AG04450 (cell line): ENCODE data around the gene ROPN1L. TPM values are rescaled to one million over a fixed set of nuclear protein-coding genes. Genes with fewer than 3 reads are reported as not detected.
"Not testable (repeated sequence)": the region's sequence is repeated elsewhere in the genome, so short reads cannot be mapped to it uniquely, and the experiment has no call there.

Experiments used
- CTCF ChIA-PET: fragments of 300-600, 350-600 bp; formaldehyde crosslinking; extraction: SDS; loops from one replicate; lab custom pipeline; 2022; ENCODE audit warnings: antibody characterized with exemption, inconsistent platforms; lab: Charles Lee
- POLR2A ChIA-PET: fragments of 350-600 bp; formaldehyde crosslinking; extraction: SDS; loops from one replicate; lab custom pipeline; 2021; ENCODE audit warnings: antibody characterized with exemption, inconsistent platforms; lab: Yijun Ruan, JAX
- DNase-seq: peaks from one replicate; pipeline ENCODE4 v3.0.0-alpha.2; 2011; ENCODE audit warnings: low read depth, low spot score
- H3K27ac ChIP-seq: one replicate; pipeline ENCODE4 v1.5.1; 2012; ENCODE audit warnings: low read depth, low read length, control low read depth
- H3K27me3 ChIP-seq: one replicate; pipeline ENCODE4 v1.6.0; 2012; ENCODE audit warnings: low read length; ENCODE audit not compliant: control insufficient read depth, insufficient read depth
- H3K4me3 ChIP-seq: 2 replicates; pipeline ENCODE4 v1.5.1; 2011; ENCODE audit warnings: mild to moderate bottlenecking, low read depth, low read length, control low read depth
- H3K9me3 ChIP-seq: 2 replicates; pipeline ENCODE4 v1.5.1; 2012; ENCODE audit warnings: low read length; ENCODE audit not compliant: control insufficient read depth, insufficient read depth
- polyA minus RNA-seq: library from RNA; depleted of rRNA, polyadenylated mRNA; stranded (reverse); fragments of >200 nt; gene quantifications from 2 replicates; pipeline ENCODE4 v1.2.3, GENCODE V29; 2011; rRNA and poly(A)+ RNA removed
- polyA plus RNA-seq: library from polyadenylated mRNA; depleted of rRNA; stranded (reverse); fragments of >200 nt; gene quantifications from 2 replicates; pipeline ENCODE4 v1.2.3, GENCODE V29; 2011; rRNA removed
- TF ChIP-seq, protein P1 (sequence below): IDR thresholded peaks from 2 replicates; pipeline ENCODE4 v1.5.1; 2011; ENCODE audit warnings: low read depth, low read length, control low read depth, inconsistent platforms

Gene ROPN1L
- polyA plus RNA-seq: 0.24 and 0.29 TPM in 2 replicates
- 0.28 and 0.39 TPM in 2 replicates for polyA minus RNA-seq

DNA sequence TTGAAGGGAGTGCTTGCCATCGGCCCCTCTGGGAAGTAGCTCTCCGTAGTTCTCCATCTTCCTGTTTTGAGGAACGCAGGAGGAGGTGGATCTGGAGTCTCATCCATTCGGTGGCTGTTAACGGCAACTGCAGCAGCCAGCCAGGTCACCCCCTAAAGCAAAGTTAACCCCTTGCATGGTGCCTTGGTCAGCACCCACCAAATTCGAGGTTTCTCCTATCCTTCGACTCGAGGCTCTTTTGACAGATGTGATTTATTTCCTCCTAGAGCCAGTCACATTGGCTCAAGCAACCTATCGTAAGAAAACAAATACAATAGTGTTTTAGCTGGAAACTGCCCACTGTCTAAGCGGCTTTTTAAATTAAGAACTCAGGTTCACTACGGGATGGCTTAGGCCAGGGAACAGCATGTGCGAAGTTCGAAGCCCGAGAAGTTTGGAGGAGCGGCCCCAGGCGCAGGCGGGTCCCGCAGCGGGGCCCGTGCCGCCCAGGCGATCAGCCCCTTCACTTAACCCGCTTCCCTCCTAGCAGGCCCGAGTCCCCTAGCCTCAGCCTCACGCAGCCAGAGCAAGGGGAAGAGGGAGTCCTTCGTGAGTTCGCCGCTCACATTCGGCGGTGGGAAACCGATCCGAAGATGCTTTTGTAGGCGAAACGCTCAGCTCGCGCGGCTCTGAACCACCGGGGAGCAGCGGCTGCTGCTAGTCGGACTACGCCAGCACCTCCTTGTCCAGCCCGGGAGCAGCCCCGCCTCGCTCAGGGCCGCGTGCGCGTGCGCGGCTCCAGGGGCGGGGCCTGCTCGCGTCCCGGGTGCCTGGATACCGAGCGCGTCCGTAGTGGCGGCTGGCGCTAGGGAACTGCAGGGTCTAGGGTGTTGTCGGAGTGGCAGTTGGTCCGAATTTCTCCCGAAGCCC is at the start of gene ROPN1L:
Gene ROPN1L (plus strand): TSS at position 797 of the 909 bp plus-strand sequence. CDS start 289 bp downstream, outside the sequence.
- H3K27me3 ChIP-seq: no peaks in the 10 kb centered on the region
- H3K4me3 ChIP-seq: peak within 1 kb of the TSS; percentile 73
- CTCF ChIA-PET: interaction anchor here (1.7 to 2.2 kb wide), 2 partner anchors 11 to 158 kb away, joined by 13 to 16 read pairs; no protein-coding TSS in a partner anchor
- H3K27ac ChIP-seq: peak within 1 kb of the TSS; percentile 66
- H3K9me3 ChIP-seq: no peaks in the 10 kb centered on the region; the same call in 1 of the 2 replicates
- TF ChIP-seq, protein P1, sequence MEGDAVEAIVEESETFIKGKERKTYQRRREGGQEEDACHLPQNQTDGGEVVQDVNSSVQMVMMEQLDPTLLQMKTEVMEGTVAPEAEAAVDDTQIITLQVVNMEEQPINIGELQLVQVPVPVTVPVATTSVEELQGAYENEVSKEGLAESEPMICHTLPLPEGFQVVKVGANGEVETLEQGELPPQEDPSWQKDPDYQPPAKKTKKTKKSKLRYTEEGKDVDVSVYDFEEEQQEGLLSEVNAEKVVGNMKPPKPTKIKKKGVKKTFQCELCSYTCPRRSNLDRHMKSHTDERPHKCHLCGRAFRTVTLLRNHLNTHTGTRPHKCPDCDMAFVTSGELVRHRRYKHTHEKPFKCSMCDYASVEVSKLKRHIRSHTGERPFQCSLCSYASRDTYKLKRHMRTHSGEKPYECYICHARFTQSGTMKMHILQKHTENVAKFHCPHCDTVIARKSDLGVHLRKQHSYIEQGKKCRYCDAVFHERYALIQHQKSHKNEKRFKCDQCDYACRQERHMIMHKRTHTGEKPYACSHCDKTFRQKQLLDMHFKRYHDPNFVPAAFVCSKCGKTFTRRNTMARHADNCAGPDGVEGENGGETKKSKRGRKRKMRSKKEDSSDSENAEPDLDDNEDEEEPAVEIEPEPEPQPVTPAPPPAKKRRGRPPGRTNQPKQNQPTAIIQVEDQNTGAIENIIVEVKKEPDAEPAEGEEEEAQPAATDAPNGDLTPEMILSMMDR: no peak
- peak; percentile 56 for DNase-seq
- POLR2A ChIA-PET: interaction anchor here (0.8 kb wide), 1 partner anchor 44 kb away, joined by 3 read pairs; no protein-coding TSS in a partner anchor

DNA sequence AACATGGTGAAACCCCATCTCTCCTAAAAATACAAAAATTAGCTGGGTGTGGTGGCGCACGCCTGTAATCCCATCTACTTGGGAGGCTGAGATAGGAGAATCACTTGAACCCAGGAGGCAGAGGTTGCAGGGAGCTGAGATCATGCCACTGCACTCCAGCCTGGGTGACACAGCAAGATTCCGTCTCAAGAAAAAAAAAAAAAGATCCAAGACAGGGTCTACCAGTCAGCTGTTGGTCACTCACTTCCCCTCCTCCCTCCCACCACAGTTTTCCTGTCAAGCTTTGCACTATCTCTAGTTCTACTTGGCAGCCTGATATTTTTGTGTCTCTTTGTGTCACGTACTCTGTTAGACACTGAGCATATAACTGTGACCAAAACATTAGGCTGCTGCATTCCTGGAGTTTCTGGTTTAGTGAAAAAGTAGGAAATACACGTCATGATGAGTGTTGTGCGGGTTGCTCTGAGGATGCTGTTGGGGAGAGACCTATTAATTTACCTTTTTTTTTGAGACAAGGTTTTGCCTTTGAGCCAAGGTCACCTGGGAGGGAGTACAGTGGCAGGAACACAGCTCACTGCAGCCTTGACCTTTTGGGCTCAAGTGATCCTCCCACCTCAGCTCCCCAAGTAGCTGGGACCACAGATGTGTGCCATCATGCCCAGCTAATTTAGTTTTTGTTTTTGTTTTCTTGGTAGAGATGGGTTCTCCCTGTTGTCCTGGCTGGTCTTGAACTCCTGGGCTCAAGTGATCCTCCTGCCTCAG is 48.9 kb upstream of the ROPN1L start:
- peak overlapping the region; percentile 59 for H3K27ac ChIP-seq
- DNase-seq, H3K9me3 ChIP-seq, H3K27me3 ChIP-seq, H3K4me3 ChIP-seq, POLR2A ChIA-PET: not testable (repeated sequence)
- CTCF ChIA-PET: interaction anchor here (0.6 to 1.7 kb wide), 2 partner anchors 62 to 109 kb away, joined by 3 to 9 read pairs; no protein-coding TSS in a partner anchor

DNA sequence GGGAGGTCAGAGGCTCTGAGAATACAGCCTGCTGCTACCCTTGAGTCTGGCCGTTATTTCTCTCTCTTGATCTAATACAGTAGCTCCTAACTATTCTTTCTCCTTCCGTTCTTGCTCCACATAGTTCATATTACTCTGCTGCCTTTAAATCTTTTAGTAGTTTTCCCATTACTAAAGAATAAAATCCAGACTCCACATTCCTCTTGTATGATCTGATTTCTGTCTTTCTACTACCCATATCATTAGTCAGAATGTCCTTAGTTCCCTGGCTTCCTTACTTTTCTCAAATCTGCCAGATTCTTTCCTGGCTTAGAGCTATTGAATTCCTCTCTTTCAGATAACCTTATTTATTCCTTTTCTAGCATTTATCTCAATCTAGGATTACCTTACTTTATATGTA is 48.2 kb upstream of the ROPN1L start:
- TF ChIP-seq, protein P1: no peak
- Histone ChIP-seq H3K27ac (peak overlapping the region; percentile 59), H3K4me3 (no peak overlapping the region), H3K27me3 (no peaks in the 10 kb centered on the region), H3K9me3 (no peaks in the 10 kb centered on the region; the same call in 1 of the 2 replicates)
- CTCF ChIA-PET: interaction anchor here (0.6 to 1.7 kb wide), 2 partner anchors 62 to 110 kb away, joined by 3 to 9 read pairs; no protein-coding TSS in a partner anchor
- POLR2A ChIA-PET: no interaction called here
- DNase-seq: no peak

DNA sequence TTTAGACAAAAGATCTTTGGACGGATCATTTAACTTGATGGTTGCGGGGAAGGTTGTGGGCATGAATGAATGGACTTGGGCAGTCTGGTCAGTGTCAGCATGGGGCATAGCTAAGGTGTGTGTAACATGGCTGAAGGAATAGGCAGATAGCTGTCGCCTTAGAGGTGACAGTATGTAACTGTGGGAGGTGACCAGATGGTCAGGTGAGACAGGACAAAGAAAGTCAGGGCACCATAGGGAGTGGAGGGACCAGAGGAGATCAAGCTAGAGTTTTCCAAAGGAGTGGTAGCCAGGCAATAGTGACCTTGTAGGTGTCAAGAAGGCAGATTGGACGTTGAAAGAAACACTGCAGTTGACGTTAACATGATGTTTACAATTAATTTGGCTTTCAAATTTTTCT is 45.1 kb upstream of the ROPN1L start:
- TF ChIP-seq, protein P1: no peak
- ChIA-PET POLR2A (no interaction called here), CTCF (interaction anchor here (1.5 to 1.7 kb wide), 2 partner anchors 28 to 113 kb away, joined by 6 read pairs; no protein-coding TSS in a partner anchor)
- DNase-seq: no peak
- no peaks in the 10 kb centered on the region; the same call in 1 of the 2 replicates for H3K9me3 ChIP-seq
- no peaks in the 10 kb centered on the region for H3K27me3 ChIP-seq
- no peak overlapping the region for H3K4me3 ChIP-seq
- no peak overlapping the region for H3K27ac ChIP-seq

DNA sequence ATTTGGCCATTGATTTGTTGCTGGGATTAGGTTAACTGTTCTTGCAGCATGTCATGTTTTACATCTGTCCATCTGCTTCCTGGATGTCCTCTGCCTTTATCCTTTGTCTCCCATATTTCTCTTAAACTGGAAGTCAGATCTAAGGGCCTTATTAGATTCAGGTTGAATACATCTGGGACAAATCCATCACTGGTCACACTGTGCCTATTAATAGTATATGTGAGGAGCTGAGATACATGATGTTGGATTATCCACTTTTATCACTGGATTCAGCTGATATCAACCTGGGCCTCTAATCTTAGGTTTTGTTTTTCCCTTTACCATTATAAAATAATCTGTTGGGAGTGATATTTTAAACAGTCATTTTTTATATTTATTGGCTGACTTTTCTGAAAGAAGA is 41.8 kb upstream of the ROPN1L start:
- Histone ChIP-seq H3K4me3 (no peak overlapping the region), H3K9me3 (no peaks in the 10 kb centered on the region), H3K27me3 (no peaks in the 10 kb centered on the region), H3K27ac (no peak overlapping the region)
- TF ChIP-seq, protein P1: no peak
- no peak for DNase-seq
- POLR2A ChIA-PET: no interaction called here
- CTCF ChIA-PET: interaction anchor here (2.5 kb wide), 1 partner anchor 116 kb away, joined by 6 read pairs; no protein-coding TSS in a partner anchor
